Measurements from ENCODE around the gene PSME1. TPM values are rescaled to one million over a fixed set of nuclear protein-coding genes. Genes with fewer than 3 reads are reported as not detected.

PSME1 gene
- total and polyA plus RNA-seq, 2 of the 13 experiments (the other 11 are each of a cell fraction or from before 2014, with no cell fraction given): 159 to 608 TPM

DNA sequence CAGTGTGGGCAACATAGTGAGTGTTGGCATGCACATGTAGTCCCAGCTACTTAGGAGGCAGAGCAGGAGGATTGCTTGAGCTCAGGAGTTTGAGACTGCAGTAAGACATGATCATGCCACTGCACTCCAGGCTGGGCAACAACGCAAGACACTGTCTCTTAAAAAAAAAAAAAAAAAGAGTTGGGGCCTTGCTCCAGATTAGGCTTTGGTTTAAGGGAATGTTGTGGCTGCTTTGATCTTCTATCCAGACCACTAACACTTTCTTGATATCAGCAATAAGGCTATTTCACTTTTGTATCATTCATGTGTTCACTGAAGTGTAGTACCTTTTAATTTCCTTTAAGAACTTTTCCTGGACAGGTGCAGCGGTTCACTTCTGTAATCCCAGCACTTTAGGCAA is 8.3 kb upstream of the PSME1 start (continued):
- TF ChIP-seq FUBP1 (CRISPR knock-in tag; IDR thresholded peaks at IDR 0.05; ENCODE audit: borderline replicate concordance) (no peak), ZNF761 (CRISPR knock-in tag; conservative IDR thresholded peaks at IDR 0.05) (no peak), ZNF136 (CRISPR knock-in tag; IDR thresholded peaks at IDR 0.05; ENCODE audit: low read depth) (no peak), U2AF2 (IDR thresholded peaks at IDR 0.05; ENCODE audit: low read depth, low read length) (no peak), ISL2 (CRISPR knock-in tag; IDR thresholded peaks at IDR 0.05) (no peak), LCORL (IDR thresholded peaks at IDR 0.05) (no peak), LCORL (CRISPR knock-in tag; IDR thresholded peaks at IDR 0.05) (no peak), SRSF9 (IDR thresholded peaks at IDR 0.05; ENCODE audit: borderline replicate concordance, insufficient read depth, low read depth, low read length, poor library complexity, severe bottlenecking) (no peak), BORCS8-MEF2B (CRISPR knock-in tag; IDR thresholded peaks at IDR 0.05) (0 out of 2 replicates have a peak, but pooled peaks have one; percentile 32), GPN1 (CRISPR knock-in tag; IDR thresholded peaks at IDR 0.05; ENCODE audit: borderline replicate concordance) (no peak), ZNF878 (CRISPR knock-in tag; IDR thresholded peaks at IDR 0.05) (no peak), ZNF788 (CRISPR knock-in tag; IDR thresholded peaks at IDR 0.05; ENCODE audit: borderline replicate concordance) (no peak), ZNF121 (CRISPR knock-in tag; IDR thresholded peaks at IDR 0.05) (no peak), MTA3 (CRISPR knock-in tag; IDR thresholded peaks at IDR 0.05) (no peak), ZNF768 (CRISPR knock-in tag; IDR thresholded peaks at IDR 0.05) (no peak), ZNF160 (CRISPR knock-in tag; IDR thresholded peaks at IDR 0.05) (no peak), RBM22 (optimal IDR thresholded peaks at IDR 0.05; ENCODE audit: low read length) (no peak), RARG (CRISPR knock-in tag; IDR thresholded peaks at IDR 0.05; ENCODE audit: low read depth) (no peak), ZNF580 (CRISPR knock-in tag; IDR thresholded peaks at IDR 0.05; ENCODE audit: borderline replicate concordance, low read depth) (no peak), NFKBIZ (CRISPR knock-in tag; IDR thresholded peaks at IDR 0.05) (no peak), ZNF431 (CRISPR knock-in tag; IDR thresholded peaks at IDR 0.05; ENCODE audit: borderline replicate concordance, low read depth) (no peak), JUNB (CRISPR knock-in tag; IDR thresholded peaks at IDR 0.05; ENCODE audit: borderline replicate concordance) (no peak), MTF1 (CRISPR knock-in tag; IDR thresholded peaks at IDR 0.05) (no peak), ZNF83 (CRISPR knock-in tag; IDR thresholded peaks at IDR 0.05; ENCODE audit: borderline replicate concordance) (no peak), ZNF724P (CRISPR knock-in tag; IDR thresholded peaks at IDR 0.05; ENCODE audit: borderline replicate concordance) (no peak), ZNF24 (IDR thresholded peaks at IDR 0.05) (no peak), CAMTA2 (CRISPR knock-in tag; IDR thresholded peaks at IDR 0.05; ENCODE audit: borderline replicate concordance) (no peak), YEATS4 (CRISPR knock-in tag; IDR thresholded peaks at IDR 0.05; ENCODE audit: borderline replicate concordance) (no peak), ZFP82 (CRISPR knock-in tag; IDR thresholded peaks at IDR 0.05; ENCODE audit: borderline replicate concordance) (no peak), KAT2B (IDR thresholded peaks at IDR 0.05; ENCODE audit: borderline replicate concordance, low read depth, low read length) (no peak), ZNF460 (CRISPR knock-in tag; IDR thresholded peaks at IDR 0.05; ENCODE audit: borderline replicate concordance) (no peak), POLR2G (IDR thresholded peaks at IDR 0.05; ENCODE audit: low read depth, low read length) (no peak; the same call in 1 of the 2 replicates)

Data from HepG2 (cell line).